ENCODE measurements around the gene FLG.
"Not testable (repeated sequence)": the region's sequence is repeated elsewhere in the genome, so short reads cannot be mapped to it uniquely, and the experiment has no call there.

The FLG gene

DNA sequence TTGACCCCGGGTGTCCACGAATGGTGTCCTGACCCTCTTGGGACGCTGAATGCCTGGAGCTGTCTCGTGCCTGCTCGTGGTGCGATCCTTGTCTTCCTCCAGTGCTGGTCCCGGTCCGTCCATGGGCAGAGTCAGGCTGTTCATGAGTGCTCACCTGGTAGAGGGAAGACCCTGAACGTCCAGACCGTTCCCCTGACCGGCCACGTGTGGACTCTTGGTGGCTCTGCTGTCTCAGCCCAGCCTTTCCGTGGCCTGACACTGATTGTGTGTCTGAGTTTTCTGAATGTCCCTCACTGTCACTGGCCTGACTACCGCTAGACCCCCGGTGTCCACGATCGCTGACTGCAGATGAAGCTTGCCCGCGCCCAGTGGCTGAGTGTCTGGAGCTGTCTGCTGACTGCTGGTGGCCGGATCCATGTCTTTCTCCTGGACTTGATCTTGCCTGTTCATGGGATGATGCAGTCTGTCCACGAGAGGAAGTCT, 11.7 kb downstream of the FLG start:
- no peak for DNase-seq (ENCODE audit: low read depth)
- no peak overlapping the region for H3K4me3 ChIP-seq (ENCODE audit: low read length)
- TF ChIP-seq, protein P1, sequence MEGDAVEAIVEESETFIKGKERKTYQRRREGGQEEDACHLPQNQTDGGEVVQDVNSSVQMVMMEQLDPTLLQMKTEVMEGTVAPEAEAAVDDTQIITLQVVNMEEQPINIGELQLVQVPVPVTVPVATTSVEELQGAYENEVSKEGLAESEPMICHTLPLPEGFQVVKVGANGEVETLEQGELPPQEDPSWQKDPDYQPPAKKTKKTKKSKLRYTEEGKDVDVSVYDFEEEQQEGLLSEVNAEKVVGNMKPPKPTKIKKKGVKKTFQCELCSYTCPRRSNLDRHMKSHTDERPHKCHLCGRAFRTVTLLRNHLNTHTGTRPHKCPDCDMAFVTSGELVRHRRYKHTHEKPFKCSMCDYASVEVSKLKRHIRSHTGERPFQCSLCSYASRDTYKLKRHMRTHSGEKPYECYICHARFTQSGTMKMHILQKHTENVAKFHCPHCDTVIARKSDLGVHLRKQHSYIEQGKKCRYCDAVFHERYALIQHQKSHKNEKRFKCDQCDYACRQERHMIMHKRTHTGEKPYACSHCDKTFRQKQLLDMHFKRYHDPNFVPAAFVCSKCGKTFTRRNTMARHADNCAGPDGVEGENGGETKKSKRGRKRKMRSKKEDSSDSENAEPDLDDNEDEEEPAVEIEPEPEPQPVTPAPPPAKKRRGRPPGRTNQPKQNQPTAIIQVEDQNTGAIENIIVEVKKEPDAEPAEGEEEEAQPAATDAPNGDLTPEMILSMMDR (IDR thresholded peaks at IDR 0.05; ENCODE audit: insufficient read depth, low read depth, low read length, missing control alignments) = no peak

DNA sequence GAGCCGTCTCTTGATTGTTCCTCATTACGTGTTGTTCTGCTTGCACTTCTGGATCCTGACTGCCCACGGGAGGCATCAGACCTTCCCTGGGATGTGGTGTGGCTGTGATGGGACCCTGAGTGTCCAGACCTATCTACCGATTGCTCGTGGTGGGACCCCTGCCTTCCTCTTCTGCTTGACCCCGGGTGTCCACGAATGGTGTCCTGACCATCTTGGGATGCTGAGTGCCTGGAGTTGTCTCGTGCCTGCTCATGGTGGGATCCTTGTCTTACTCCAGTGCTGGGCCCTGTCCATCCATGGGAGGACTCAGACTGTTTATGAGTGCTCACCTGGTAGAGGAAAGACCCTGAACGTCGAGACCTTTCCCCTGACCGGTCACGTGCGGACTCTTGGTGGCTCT, 12.9 kb downstream of the FLG start:
- H3K4me3 ChIP-seq (ENCODE audit: low read length) = not testable (repeated sequence)

DNA sequence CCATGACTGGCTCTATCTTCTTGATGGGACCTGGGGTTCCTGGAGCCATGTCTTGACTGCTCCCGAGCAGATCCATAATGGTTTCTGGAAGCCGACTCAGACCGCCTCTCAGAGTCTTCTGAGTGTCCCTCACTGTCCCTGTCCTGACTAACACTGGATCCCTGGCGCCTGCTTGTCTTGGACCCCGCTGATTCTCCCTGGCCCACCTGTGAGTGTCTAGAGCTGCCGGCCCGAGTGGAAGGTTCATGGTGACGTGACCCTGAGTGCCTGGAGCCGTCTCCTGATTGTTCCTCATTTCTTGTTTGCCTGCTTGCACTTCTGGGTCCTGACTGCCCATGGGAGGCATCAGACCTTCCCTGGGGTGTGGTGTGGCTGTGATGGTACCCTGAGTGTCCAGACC, 15.1 kb downstream of the FLG start:
- DNase-seq (ENCODE audit: low read depth) = no peak
- TF ChIP-seq, protein P1 (IDR thresholded peaks at IDR 0.05; ENCODE audit: insufficient read depth, low read depth, low read length, missing control alignments) = no peak
- H3K4me3 ChIP-seq (ENCODE audit: low read length) = no peak overlapping the region

More for the DNA sequence above, 12.9 kb downstream of the FLG start:
- DNase-seq (ENCODE audit: low read depth) = not testable (repeated sequence)

DNA sequence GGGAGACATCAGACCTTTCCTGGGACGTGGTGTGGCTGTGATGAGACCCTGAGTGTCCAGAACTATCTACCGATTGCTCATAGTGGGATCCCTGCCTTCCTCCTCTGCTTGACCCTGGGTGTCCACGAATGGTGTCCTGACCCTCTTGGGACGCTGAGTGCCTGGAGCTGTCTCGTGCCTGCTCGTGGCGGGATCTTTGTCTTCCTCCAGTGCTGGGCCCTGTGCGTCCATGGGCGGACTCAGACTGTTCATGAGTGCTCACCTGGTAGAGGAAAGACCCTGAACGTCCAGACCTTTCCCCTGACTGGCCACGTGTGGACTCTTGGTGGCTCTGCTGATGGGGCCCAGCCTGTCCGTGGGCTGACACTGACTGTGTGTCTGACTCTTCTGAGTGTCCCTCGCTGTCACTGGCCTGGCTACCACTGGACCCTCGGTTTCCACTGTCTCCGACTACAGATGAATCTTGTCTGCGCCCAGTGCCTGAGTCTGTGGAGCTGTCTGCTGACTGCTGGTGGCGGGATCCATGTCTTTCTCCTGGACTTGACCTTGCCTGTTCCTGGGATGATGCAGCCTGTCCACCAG, 15.6 kb downstream of the FLG start:
- H3K4me3 ChIP-seq (ENCODE audit: low read length); DNase-seq (ENCODE audit: low read depth): not testable (repeated sequence)

DNA sequence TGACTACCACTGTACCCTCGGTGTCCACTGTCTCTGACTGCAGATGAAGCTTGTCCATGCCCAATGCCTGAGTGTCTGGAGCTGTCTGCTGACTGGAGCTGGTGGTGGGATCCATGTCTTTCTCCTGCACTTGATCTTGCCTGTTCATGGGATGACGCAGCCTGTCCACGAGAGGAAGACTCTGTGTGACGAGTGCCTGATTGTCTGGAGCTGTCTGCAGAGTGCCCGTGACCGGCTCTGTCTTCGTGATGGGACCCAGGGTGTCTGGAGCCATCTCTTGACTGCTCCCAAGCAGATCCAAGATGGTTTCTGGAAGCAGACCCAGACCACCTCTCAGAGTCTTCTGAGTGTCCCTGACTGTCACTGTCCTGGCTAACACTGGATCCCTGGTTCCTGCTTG, 16.3 kb downstream of the FLG start:
- not testable (repeated sequence) for DNase-seq (ENCODE audit: low read depth); H3K4me3 ChIP-seq (ENCODE audit: low read length)

DNA sequence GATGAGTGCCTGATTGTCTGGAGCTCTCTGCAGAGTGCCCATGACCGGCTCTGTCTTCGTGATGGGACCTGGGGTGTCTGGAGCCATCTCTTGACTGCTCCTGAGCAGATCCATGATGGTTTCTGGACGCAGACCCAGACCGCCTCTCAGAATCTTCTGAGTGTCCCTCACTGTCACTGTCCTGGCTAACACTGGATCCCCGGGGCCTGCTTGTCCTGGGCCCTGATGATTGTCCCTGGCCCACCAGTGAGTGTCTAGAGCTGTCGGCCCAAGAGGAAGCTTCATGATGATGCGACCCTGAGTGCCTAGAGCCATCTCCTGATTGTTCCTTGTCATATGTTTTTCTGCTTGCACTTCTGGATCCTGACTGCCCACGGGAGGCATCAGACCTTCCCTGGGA, 17.1 kb downstream of the FLG start:
- H3K4me3 ChIP-seq (ENCODE audit: low read length); DNase-seq (ENCODE audit: low read depth): not testable (repeated sequence)

DNA sequence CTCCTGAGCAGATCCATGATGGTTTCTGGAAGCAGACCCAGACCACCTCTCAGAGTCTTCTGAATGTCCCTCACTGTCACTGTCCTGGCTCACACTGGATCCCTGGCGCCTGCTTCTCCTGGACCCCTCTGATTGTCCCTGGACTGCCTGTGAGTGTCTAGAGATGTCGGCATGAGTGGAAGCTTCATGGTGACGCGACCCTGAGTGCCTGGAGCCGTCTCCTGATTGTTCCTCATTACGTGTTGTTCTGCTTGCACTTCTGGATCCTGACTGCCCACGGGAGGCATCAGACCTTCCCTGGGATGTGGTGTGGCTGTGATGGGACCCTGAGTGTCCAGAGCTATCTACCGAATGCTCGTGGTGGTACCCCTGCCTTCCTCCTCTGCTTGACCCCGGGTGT, 18.9 kb downstream of the FLG start:
- not testable (repeated sequence) for H3K4me3 ChIP-seq (ENCODE audit: low read length); DNase-seq (ENCODE audit: low read depth)

DNA sequence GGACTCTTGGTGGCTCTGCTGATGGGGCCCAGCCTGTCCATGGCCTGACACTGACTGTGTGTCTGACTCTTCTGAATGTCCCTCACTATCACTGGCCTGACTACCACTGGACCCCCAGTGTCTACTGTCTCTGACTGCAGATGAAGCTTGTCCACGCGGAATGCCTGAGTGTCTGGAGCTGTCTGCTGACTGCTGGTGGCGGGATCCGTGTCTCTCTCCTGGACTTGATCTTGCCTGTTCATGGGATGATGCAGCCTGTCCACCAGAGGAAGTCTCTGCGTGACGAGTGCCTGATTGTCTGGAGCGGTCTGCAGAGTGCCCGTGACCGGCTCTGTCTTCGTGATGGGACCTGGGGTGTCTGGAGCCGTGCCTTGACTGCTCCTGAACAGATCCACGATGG, 20.3 kb downstream of the FLG start:
- H3K4me3 ChIP-seq (ENCODE audit: low read length); DNase-seq (ENCODE audit: low read depth): not testable (repeated sequence)

DNA sequence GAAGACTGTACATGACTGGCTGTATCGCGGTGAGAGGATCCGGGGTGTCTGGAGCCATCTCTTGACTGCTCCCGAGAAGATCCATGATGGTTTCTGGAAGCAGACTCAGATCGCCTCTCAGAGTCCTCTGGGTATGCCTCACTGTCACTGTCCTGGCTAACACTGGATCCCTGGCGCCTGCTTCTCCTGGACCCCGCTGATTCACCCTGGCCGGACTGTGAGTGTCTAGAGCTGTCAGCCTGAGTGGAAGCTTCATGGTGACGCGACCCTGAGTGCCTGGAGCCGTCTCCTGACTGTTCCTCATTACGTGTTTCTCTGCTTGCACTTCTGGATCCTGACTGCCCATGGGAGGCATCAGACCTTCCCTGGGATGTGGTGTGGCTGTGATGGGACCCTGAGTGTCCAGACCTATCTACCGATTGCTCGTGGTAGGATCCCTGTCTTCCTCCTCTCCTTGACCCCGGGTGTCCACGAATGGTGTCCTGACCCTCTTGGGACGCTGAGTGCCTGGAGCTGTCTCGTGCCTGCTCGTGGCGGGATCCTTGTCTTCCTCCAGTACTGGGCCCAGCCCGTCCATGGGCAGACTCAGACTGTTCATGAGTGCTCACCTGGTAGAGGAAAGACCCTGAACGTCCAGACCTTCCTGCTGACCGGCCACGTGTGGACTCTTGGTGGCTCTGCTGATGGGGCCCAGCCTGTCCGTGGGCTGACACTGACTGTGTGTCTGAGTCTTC, 21.7 kb downstream of the FLG start:
- not testable (repeated sequence) for H3K4me3 ChIP-seq (ENCODE audit: low read length); DNase-seq (ENCODE audit: low read depth)

DNA sequence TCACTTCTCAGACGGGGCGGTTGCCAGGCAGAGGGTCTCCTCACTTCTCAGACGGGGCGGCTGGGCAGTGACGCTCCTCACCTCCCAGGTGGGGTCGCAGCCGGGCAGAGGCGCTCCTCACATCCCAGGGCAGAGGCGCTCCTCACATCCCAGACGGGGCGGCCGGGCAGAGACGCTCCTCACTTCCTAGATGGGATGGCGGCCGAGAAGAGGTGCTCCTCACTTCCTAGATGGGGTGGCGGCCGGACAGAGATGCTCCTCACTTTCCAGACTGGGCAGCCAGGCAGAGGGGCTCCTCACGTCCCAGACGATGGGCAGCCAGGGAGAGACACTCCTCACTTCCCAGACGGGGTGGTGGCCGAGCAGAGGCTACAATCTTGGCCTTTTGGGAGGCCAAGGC, 68.6 kb downstream of the FLG start:
- not testable (repeated sequence) for DNase-seq (ENCODE audit: low read depth); H3K4me3 ChIP-seq (ENCODE audit: low read length)
